Right atrium auricular region (tissue), 2 donors: ENCODE results near the gene PRKCA. TPM values are rescaled to one million over a fixed set of nuclear protein-coding genes. Genes with fewer than 3 reads are reported as not detected.
A peak's percentile ranks its signal among the peaks of the same experiment; 100 is the strongest.

Source experiments
- DNase-seq: peaks from one replicate; pipeline ENCODE4 v3.0.0-alpha.2; 2019; ENCODE audit warnings: low spot score
- H3K27ac ChIP-seq, 2 donors: fragments of 200-600 bp; sonication (generic); 1 replicate in 1 of 2; 2 replicates in 1 of 2; pipeline ENCODE4 v1.5.1; 2016 to 2019
- H3K27me3 ChIP-seq, 2 donors: fragments of 200-600 bp; sonication (generic); one replicate each; pipeline versions ENCODE4 v1.5.1 to v1.6.0; 2017 to 2019
- H3K36me3 ChIP-seq: fragments of 200-600 bp; sonication (generic); one replicate; pipeline ENCODE4 v1.5.1; 2016
- H3K4me1 ChIP-seq, 2 donors: fragments of 200-600 bp; sonication (generic); one replicate each; pipeline versions ENCODE4 v1.5.1 to v1.6.0; 2017 to 2019
- H3K4me3 ChIP-seq, 2 donors: fragments of 200-600 bp; sonication (generic); 1 replicate in 1 of 2; 2 replicates in 1 of 2; pipeline ENCODE4 v1.5.1; 2017 to 2019; ENCODE audit warnings: mild to moderate bottlenecking in 1 of 2, moderate library complexity in 1 of 2
- H3K9me3 ChIP-seq, 2 donors: fragments of 200-600 bp; sonication (generic); one replicate each; pipeline ENCODE4 v1.5.1; 2019
- CTCF ChIP-seq, 2 donors: fragments of 200-600 bp; sonication (generic); IDR thresholded peaks; one replicate each; pipeline ENCODE4 v1.5.1; 2019; ENCODE audit warnings: antibody characterized with exemption in 2 of 2
- total RNA-seq, 2 donors: library from RNA; depleted of rRNA; stranded (reverse); fragments of >200 nt; gene quantifications; one replicate each; pipeline ENCODE4 v1.1.0, GENCODE V29; 2016

Gene PRKCA
- total RNA-seq, 2 donors from 2014 or later = 6.4 to 6.6 TPM

GRCh38 chr17:66373079-66373478 lies 70.7 kb downstream of the PRKCA start:
- TF ChIP-seq CTCF (IDR thresholded peaks at IDR 0.05) = no peak
- Histone ChIP-seq H3K9me3 (no peaks in the 10 kb centered on the region), H3K4me3 (no peak overlapping the region), H3K27me3 (no peaks in the 10 kb centered on the region), H3K27ac (no peak overlapping the region), H3K36me3 (no peaks in the 10 kb centered on the region), H3K4me1 (no peaks in the 10 kb centered on the region)
- no peak for DNase-seq

GRCh38 chr17:66373944-66374817 lies 71.8 kb downstream of the PRKCA start:
- no peaks in the 10 kb centered on the region for H3K27me3 ChIP-seq
- no peaks in the 10 kb centered on the region for H3K36me3 ChIP-seq
- no peaks in the 10 kb centered on the region for H3K4me1 ChIP-seq
- no peak for DNase-seq
- H3K27ac ChIP-seq = no peak overlapping the region
- H3K4me3 ChIP-seq = peak overlapping the region; percentile 9 to 25
- no peaks in the 10 kb centered on the region for H3K9me3 ChIP-seq
- TF ChIP-seq CTCF (IDR thresholded peaks at IDR 0.05) = no peak

GRCh38 chr17:66375121-66375520 lies 72.7 kb downstream of the PRKCA start:
- TF ChIP-seq CTCF (IDR thresholded peaks at IDR 0.05) = no peak
- H3K27me3 ChIP-seq = no peaks in the 10 kb centered on the region
- DNase-seq = no peak

GRCh38 chr17:66378296-66378695 lies 75.9 kb downstream of the PRKCA start:
- H3K4me1 ChIP-seq = no peaks in the 10 kb centered on the region
- no peak overlapping the region for H3K27ac ChIP-seq
- H3K36me3 ChIP-seq = no peaks in the 10 kb centered on the region
- no peaks in the 10 kb centered on the region for H3K9me3 ChIP-seq
- no peaks in the 10 kb centered on the region for H3K27me3 ChIP-seq
- no peak for DNase-seq
- no peak overlapping the region for H3K4me3 ChIP-seq
- no peak for TF ChIP-seq CTCF (IDR thresholded peaks at IDR 0.05)

More at GRCh38 chr17:66375121-66375520, 72.7 kb downstream of the PRKCA start:
- Histone ChIP-seq H3K4me1 (no peaks in the 10 kb centered on the region), H3K4me3 (no peak overlapping the region), H3K9me3 (no peaks in the 10 kb centered on the region), H3K27ac (no peak overlapping the region), H3K36me3 (no peaks in the 10 kb centered on the region)

- Histone ChIP-seq H3K4me1 (no peaks in the 10 kb centered on the region), H3K27me3 (no peaks in the 10 kb centered on the region), H3K4me3 (no peak overlapping the region), H3K36me3 (no peaks in the 10 kb centered on the region), H3K27ac (no peak overlapping the region), H3K9me3 (no peaks in the 10 kb centered on the region)
- no peak for DNase-seq
- no peak for TF ChIP-seq CTCF (IDR thresholded peaks at IDR 0.05)
Measured at GRCh38 chr17:66379544-66379943, 77.1 kb downstream of the PRKCA start.
